WTC11 (cell line): ENCODE data around the gene WWC1. TPM values are rescaled to one million over a fixed set of nuclear protein-coding genes. Genes with fewer than 3 reads are reported as not detected.

Source experiments
- ATAC-seq: fragments of 200-7000 bp; cut with Tn5 transposase; 2 replicates; pipeline ENCODE4 v1.10.0; 2021; ENCODE audit warnings: mild to moderate bottlenecking, moderate library complexity
- CTCF ChIA-PET: fragments of 300-600 bp; sonication (Branson Sonifier 250); formaldehyde crosslinking; loops from one replicate; lab custom pipeline; 2021; ENCODE audit warnings: antibody characterized with exemption; lab: Charles Lee
- POLR2A ChIA-PET: fragments of 350-600 bp; sonication (Branson Sonifier 250); formaldehyde crosslinking; loops from one replicate; lab custom pipeline; 2021; ENCODE audit warnings: antibody characterized with exemption; lab: Charles Lee
- DNase-seq: peaks from one replicate; pipeline ENCODE4 v3.0.0; 2021; ENCODE audit warnings: low spot score
- H3K27ac Mint-ChIP-seq: 2 replicates; pipeline ENCODE4 v1.8.0; 2021; ENCODE audit warnings: mixed read lengths
- H3K27me3 Mint-ChIP-seq: 2 replicates; pipeline ENCODE4 v1.8.0; 2021; ENCODE audit warnings: low read depth, mild to moderate bottlenecking, moderate library complexity, mixed read lengths
- H3K36me3 Mint-ChIP-seq: 2 replicates; pipeline ENCODE4 v1.8.0; 2021; ENCODE audit warnings: mixed read lengths
- H3K4me1 Mint-ChIP-seq: 2 replicates; pipeline ENCODE4 v1.8.0; 2022; ENCODE audit warnings: mixed read lengths
- H3K4me3 Mint-ChIP-seq: 2 replicates; pipeline ENCODE4 v1.8.0; 2021; ENCODE audit warnings: mild to moderate bottlenecking, moderate library complexity, mixed read lengths
- H3K9me3 Mint-ChIP-seq: 2 replicates; pipeline ENCODE4 v1.8.0; 2021; ENCODE audit warnings: mixed read lengths
- CBFB ChIP-seq: sonication (generic); formaldehyde crosslinking; IDR thresholded peaks from 2 replicates; pipeline ENCODE4 v1.8.1; 2022; ENCODE audit warnings: mild to moderate bottlenecking, low read depth, missing genetic modification reagents
- ELF4 ChIP-seq: sonication (generic); formaldehyde crosslinking; IDR thresholded peaks from 2 replicates; pipeline ENCODE4 v1.8.1; 2022; ENCODE audit warnings: low read depth, mild to moderate bottlenecking, moderate library complexity, missing genetic modification reagents
- ESRRA ChIP-seq: sonication (generic); formaldehyde crosslinking; IDR thresholded peaks from 2 replicates; pipeline ENCODE4 v1.8.1; 2022; ENCODE audit warnings: mild to moderate bottlenecking, missing genetic modification reagents, borderline replicate concordance
- GRHL2 ChIP-seq: fragments of 250-450 bp; sonication (Bioruptor Pico); IDR thresholded peaks from 2 replicates; pipeline ENCODE4 v1.8.0; 2022; ENCODE audit warnings: mild to moderate bottlenecking, moderate library complexity; ENCODE audit not compliant: insufficient replicate concordance, severe bottlenecking
- GTF2I ChIP-seq: fragments of 250-450 bp; sonication (Bioruptor Pico); conservative IDR thresholded peaks from 2 replicates; pipeline ENCODE4 v1.4.0; 2021; ENCODE audit warnings: mild to moderate bottlenecking
- HMGA2 ChIP-seq: fragments of 250-450 bp; sonication (Bioruptor Pico); IDR thresholded peaks from 2 replicates; pipeline ENCODE4 v1.4.0; 2021; ENCODE audit warnings: mild to moderate bottlenecking, moderate library complexity
- MAX ChIP-seq: sonication (generic); formaldehyde crosslinking; IDR thresholded peaks from 2 replicates; pipeline ENCODE4 v1.8.0; 2022; ENCODE audit warnings: mild to moderate bottlenecking, missing genetic modification reagents
- NR3C1 ChIP-seq: sonication (generic); formaldehyde crosslinking; conservative IDR thresholded peaks from 2 replicates; pipeline ENCODE4 v1.8.1; 2023; ENCODE audit warnings: low read depth, mild to moderate bottlenecking, missing genetic modification reagents
- RELA ChIP-seq: sonication (generic); formaldehyde crosslinking; IDR thresholded peaks from 2 replicates; pipeline ENCODE4 v1.8.1; 2022; ENCODE audit warnings: missing genetic modification reagents, mild to moderate bottlenecking, borderline replicate concordance
- SMAD3 ChIP-seq: sonication (generic); formaldehyde crosslinking; IDR thresholded peaks from 2 replicates; pipeline ENCODE4 v1.8.0; 2022; ENCODE audit warnings: missing genetic modification reagents, mild to moderate bottlenecking, borderline replicate concordance
- SP1 ChIP-seq: sonication (generic); formaldehyde crosslinking; conservative IDR thresholded peaks from 2 replicates; pipeline ENCODE4 v1.8.1; 2022; ENCODE audit warnings: missing genetic modification reagents
- ZNF232 ChIP-seq: sonication (generic); formaldehyde crosslinking; IDR thresholded peaks from 2 replicates; pipeline ENCODE4 v1.8.0; 2022; ENCODE audit warnings: mild to moderate bottlenecking, missing genetic modification reagents
- ZNF396 ChIP-seq: fragments of 250-450 bp; sonication (Bioruptor Pico); IDR thresholded peaks from 2 replicates; pipeline ENCODE4 v1.8.0; 2021; ENCODE audit warnings: mild to moderate bottlenecking, moderate library complexity, borderline replicate concordance
- total RNA-seq: library from RNA; stranded (reverse); gene quantifications from 3 replicates; pipeline ENCODE4 v1.2.3, GENCODE V29; 2021
- TF ChIP-seq, protein P1 (sequence below): sonication (generic); formaldehyde crosslinking; conservative IDR thresholded peaks from 2 replicates; pipeline ENCODE4 v1.8.1; 2023; ENCODE audit warnings: mild to moderate bottlenecking, low read depth, missing genetic modification reagents, moderate library complexity
- TF ChIP-seq, protein P2 (sequence below): sonication (generic); formaldehyde crosslinking; IDR thresholded peaks from 2 replicates; pipeline ENCODE4 v1.8.1; 2022; ENCODE audit warnings: low read depth, missing genetic modification reagents, borderline replicate concordance

The WWC1 gene
- total RNA-seq, 1 experiment from 2014 or later: 48.4 TPM

DNA sequence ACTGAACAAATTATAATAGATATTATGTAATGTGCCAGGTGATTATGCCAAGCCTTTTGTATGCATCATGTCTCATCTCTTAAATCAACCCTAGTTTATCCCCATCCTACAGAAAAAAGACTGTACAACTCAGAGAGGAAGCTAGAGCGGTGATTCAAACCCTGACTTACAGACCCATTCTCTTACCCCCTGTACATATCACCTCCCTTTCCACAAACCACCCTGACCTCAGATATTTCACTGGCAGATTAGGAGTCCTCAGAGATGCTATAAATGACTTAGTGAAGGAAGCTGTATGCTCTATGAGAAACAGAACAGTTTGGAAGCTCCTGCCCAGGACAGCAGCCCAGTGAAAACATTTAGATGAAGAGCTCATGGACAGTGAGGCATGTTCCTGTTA, 115.8 kb downstream of the WWC1 start:
- ATAC-seq (no peak), DNase-seq (no peak)
- peaks cover 4% of the 10 kb centered on the region for H3K4me1 Mint-ChIP-seq
- no peaks in the 10 kb centered on the region for H3K9me3 Mint-ChIP-seq
- no peak overlapping the region for H3K27ac Mint-ChIP-seq
- peaks cover 29% of the 10 kb centered on the region for H3K36me3 Mint-ChIP-seq
- no peaks in the 10 kb centered on the region for H3K27me3 Mint-ChIP-seq
- CTCF ChIA-PET: interaction anchor here (0.6 kb wide), 1 partner anchor 16 kb away, joined by 3 read pairs; no protein-coding TSS in a partner anchor
- TF ChIP-seq CBFB: no peak
- H3K4me3 Mint-ChIP-seq: no peak overlapping the region
- POLR2A ChIA-PET: no interaction called here

GRCh38 chr5:168408561-168409305, 117.3 kb downstream of the WWC1 start:
- POLR2A ChIA-PET: interaction anchor here (0.5 kb wide), 1 partner anchor 137 kb away, joined by 3 read pairs; no protein-coding TSS in a partner anchor
- TF ChIP-seq ESRRA (no peak), MAX (no peak), GTF2I (CRISPR knock-in tag) (no peak), ZNF396 (no peak), ZNF232 (no peak), NR3C1 (no peak), ELF4 (no peak), SP1 (CRISPR knock-in tag) (no peak), HMGA2 (CRISPR knock-in tag) (no peak), GRHL2 (no peak)
- TF ChIP-seq, protein P1, sequence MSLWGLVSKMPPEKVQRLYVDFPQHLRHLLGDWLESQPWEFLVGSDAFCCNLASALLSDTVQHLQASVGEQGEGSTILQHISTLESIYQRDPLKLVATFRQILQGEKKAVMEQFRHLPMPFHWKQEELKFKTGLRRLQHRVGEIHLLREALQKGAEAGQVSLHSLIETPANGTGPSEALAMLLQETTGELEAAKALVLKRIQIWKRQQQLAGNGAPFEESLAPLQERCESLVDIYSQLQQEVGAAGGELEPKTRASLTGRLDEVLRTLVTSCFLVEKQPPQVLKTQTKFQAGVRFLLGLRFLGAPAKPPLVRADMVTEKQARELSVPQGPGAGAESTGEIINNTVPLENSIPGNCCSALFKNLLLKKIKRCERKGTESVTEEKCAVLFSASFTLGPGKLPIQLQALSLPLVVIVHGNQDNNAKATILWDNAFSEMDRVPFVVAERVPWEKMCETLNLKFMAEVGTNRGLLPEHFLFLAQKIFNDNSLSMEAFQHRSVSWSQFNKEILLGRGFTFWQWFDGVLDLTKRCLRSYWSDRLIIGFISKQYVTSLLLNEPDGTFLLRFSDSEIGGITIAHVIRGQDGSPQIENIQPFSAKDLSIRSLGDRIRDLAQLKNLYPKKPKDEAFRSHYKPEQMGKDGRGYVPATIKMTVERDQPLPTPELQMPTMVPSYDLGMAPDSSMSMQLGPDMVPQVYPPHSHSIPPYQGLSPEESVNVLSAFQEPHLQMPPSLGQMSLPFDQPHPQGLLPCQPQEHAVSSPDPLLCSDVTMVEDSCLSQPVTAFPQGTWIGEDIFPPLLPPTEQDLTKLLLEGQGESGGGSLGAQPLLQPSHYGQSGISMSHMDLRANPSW (CRISPR knock-in tag): no peak
- TF ChIP-seq, protein P2, sequence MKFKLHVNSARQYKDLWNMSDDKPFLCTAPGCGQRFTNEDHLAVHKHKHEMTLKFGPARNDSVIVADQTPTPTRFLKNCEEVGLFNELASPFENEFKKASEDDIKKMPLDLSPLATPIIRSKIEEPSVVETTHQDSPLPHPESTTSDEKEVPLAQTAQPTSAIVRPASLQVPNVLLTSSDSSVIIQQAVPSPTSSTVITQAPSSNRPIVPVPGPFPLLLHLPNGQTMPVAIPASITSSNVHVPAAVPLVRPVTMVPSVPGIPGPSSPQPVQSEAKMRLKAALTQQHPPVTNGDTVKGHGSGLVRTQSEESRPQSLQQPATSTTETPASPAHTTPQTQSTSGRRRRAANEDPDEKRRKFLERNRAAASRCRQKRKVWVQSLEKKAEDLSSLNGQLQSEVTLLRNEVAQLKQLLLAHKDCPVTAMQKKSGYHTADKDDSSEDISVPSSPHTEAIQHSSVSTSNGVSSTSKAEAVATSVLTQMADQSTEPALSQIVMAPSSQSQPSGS: no peak
- Mint-ChIP-seq H3K4me1 (no peaks in the 10 kb centered on the region), H3K4me3 (no peak overlapping the region), H3K36me3 (peaks cover 33% of the 10 kb centered on the region), H3K27me3 (no peaks in the 10 kb centered on the region), H3K9me3 (no peaks in the 10 kb centered on the region), H3K27ac (no peak overlapping the region)
- DNase-seq (no peak), ATAC-seq (no peak)
- CTCF ChIA-PET: interaction anchor here (1.0 to 1.6 kb wide), 2 partner anchors 84 to 139 kb away, joined by 3 to 5 read pairs; no protein-coding TSS in a partner anchor

GRCh38 chr5:168409591-168410458, 118.4 kb downstream of the WWC1 start:
- CTCF ChIA-PET: interaction anchor here (1.6 kb wide), 1 partner anchor 140 kb away, joined by 5 read pairs; no protein-coding TSS in a partner anchor
- Mint-ChIP-seq H3K27me3 (no peaks in the 10 kb centered on the region), H3K36me3 (peaks cover 34% of the 10 kb centered on the region), H3K4me3 (no peak overlapping the region), H3K4me1 (no peaks in the 10 kb centered on the region), H3K9me3 (no peaks in the 10 kb centered on the region), H3K27ac (peak overlapping the region; percentile 54; the same call in 1 of the 2 replicates)
- TF ChIP-seq SMAD3 (no peak), RELA (CRISPR knock-in tag) (no peak), NR3C1 (no peak)
- ATAC-seq (no peak), DNase-seq (no peak)
- POLR2A ChIA-PET: no interaction called here
